ENCODE data around the gene TRIM58.

The TRIM58 gene

GRCh38 chr1:247833601-247834000, 23.4 kb upstream of the TRIM58 start:
- DNase-seq (ENCODE audit: low spot score) = no peak
- no peak for TF ChIP-seq CTCF (IDR thresholded peaks at IDR 0.05; ENCODE audit: extremely low read depth, missing control alignments)

GRCh38 chr1:247840818-247841217, 16.2 kb upstream of the TRIM58 start:
- no peak for TF ChIP-seq CTCF (IDR thresholded peaks at IDR 0.05; ENCODE audit: extremely low read depth, missing control alignments)
- no peak for DNase-seq (ENCODE audit: low spot score)

GRCh38 chr1:247841796-247842195, 15.2 kb upstream of the TRIM58 start, which contains the start of gene OR11L1:
OR11L1 (minus strand) TSS chr1:247841896; CDS start chr1:247841896, 0 bp downstream.
- TF ChIP-seq CTCF (IDR thresholded peaks at IDR 0.05; ENCODE audit: extremely low read depth, missing control alignments) = no peak
- DNase-seq (ENCODE audit: low spot score) = no peak

GRCh38 chr1:247843411-247843810, 13.6 kb upstream of the TRIM58 start:
- no peak for DNase-seq (ENCODE audit: low spot score)
- no peak for TF ChIP-seq CTCF (IDR thresholded peaks at IDR 0.05; ENCODE audit: extremely low read depth, missing control alignments)

- DNase-seq (ENCODE audit: low spot score) = no peak
- no peak for TF ChIP-seq CTCF (IDR thresholded peaks at IDR 0.05; ENCODE audit: extremely low read depth, missing control alignments)
Measured at GRCh38 chr1:247845011-247845692, 11.8 kb upstream of the TRIM58 start.

- no peak for TF ChIP-seq CTCF (IDR thresholded peaks at IDR 0.05; ENCODE audit: extremely low read depth, missing control alignments)
- DNase-seq (ENCODE audit: low spot score) = no peak
Measured at GRCh38 chr1:247845693-247846017, 11.3 kb upstream of the TRIM58 start.

- DNase-seq (ENCODE audit: low spot score) = no peak
- TF ChIP-seq CTCF (IDR thresholded peaks at IDR 0.05; ENCODE audit: extremely low read depth, missing control alignments) = no peak
Measured at GRCh38 chr1:247848346-247848745, 8.6 kb upstream of the TRIM58 start.

Data from GM20000 (cell line).